SKM-1 (cell line): ENCODE measurements around the gene RSPO3.
"Not testable (repeated sequence)": the region's sequence is repeated elsewhere in the genome, so short reads cannot be mapped to it uniquely, and the experiment has no call there.

Source experiments
- DNase-seq: peaks from one replicate; lab custom pipeline; 2025; ENCODE audit not compliant: unreplicated experiment; lab: John Stamatoyannopoulos, UW

RSPO3 gene

GRCh38 chr6:127200114-127200513 is 81.6 kb downstream of the RSPO3 start:
- DNase-seq: no peak

DNA sequence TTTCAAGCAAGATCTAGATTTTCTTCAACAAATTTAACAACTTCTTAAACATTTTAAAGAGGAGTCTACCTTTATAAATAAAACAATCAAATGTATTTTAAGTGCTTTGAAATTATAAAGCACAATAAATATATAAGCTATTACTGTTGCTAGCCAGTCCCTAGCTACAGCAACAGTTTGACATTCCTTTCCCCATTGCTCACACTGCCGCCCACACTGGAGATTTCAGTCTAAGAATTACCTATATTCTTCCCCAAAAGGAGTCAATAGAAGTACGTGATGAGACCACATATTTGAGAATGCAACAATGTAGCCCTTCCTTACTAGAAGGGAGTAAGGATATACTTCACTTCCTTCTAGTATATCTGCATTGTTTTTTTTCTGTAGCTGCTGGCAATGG is 82.8 kb downstream of the RSPO3 start:
- DNase-seq: no peak

- no peak for DNase-seq
These were observed 84.2 kb downstream of the RSPO3 start for GRCh38 chr6:127202676-127203075.

GRCh38 chr6:127204281-127204680 is 85.8 kb downstream of the RSPO3 start:
- peak; percentile 37 for DNase-seq

DNA sequence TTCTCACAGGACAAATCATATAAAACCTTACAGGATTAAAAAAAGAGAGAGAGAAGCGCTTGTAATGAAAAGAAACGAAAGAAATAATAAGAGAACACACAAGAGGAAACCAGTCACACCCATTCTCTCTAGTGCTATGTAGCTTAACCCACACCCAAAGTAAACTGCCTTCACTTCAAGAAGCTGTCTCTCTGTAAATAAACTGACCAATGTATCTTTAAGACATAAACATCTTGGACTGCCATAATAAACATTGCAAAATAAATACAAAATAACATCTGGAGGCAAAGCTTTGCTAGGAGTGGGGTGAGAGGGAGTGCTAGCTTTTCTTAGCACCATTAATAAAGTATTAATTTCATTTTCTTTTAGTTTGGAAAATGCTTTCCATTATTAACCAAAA is 86.6 kb downstream of the RSPO3 start:
- DNase-seq: no peak

DNA sequence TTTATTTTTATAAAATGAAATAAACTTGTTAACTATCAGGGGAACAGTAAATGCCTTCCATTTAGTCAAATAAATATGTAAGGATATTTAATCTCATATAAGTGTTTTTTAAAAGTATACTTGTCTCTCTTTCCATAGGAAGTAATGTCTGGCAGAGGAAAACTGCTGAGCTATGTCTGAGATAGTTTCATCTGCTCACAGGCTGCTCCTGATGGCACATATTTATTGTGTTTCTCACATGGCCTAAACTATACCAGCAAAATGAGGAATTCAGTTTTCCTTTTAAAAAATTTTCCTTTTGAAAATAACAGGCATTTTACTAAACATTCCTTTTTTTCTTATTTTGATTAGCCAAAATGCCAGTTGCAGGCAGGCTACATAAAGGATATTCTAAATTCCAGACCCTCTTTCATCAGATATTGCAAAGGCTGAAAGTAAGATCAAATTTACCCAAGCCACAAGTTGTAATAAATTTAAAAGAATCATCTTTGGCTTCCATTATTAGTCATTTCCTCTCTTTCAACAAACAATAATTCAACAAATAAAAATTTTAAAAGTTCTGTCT is 88.1 kb downstream of the RSPO3 start:
- DNase-seq: no peak

DNA sequence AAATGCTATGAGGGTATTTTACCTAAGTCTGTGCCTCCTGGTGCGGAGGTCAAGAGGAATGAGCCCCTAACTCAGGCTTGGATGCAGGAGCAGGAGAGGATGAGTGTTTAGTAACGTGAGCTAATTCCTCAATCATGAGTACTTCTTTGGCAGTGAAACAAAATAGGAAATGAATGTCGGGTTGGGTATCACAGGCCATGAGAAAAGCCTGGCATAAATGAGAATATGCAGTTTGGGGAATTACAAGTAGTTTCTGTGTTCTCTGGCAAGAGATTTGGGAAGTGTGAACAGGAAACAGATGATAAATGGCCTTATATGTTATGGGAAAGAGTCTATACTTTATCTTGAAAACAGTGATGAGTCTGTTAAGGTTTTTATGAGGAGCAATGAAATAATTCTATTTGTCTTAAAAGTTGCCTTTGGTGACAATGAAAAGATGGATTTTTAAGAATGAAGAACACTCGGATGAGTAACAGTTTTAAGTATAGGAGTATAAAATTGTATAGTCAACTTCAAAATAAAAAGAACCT is 89.2 kb downstream of the RSPO3 start:
- no peak for DNase-seq

DNA sequence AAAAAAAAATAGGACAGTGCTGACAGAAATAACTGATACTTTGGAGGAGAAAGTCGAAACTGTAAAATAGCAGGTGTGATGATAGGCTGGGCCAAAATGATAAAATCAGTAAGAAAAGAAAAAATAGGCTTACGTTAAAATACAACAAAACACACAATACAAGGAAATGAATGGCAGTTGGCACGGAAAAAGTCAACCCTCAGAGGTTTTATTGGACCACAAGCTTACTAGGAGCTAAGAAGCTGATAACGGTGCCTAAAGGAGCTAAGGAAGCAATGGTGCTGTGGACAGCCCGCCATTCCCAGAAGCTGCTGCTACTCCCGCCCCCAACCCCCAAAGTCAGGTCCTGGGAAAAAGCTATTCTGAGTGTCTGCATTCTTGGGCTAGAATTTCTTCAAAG is 92.3 kb downstream of the RSPO3 start:
- no peak for DNase-seq

- no peak for DNase-seq
These were observed 93.9 kb downstream of the RSPO3 start for GRCh38 chr6:127212376-127212775.

DNA sequence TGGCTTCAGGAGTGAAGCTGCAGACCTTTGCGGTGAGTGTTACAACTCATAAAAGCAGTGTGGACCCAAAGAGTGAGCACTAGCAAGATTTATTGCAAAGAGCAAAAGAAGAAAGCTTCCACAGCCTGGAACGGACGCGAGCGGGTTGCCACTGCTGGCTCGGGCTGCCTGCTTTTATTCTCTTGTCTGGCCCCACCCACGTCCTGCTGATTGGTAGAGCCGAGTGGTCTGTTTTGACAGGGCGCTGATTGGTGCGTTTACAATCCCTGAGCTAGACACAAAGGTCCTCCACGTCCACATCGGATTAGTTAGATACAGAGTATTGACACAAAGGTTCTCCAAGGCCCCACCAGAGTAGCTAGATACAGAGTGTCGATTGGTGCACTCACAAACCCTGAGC is 95.6 kb downstream of the RSPO3 start:
- not testable (repeated sequence) for DNase-seq

GRCh38 chr6:127214531-127214930 is 96.1 kb downstream of the RSPO3 start:
- DNase-seq: not testable (repeated sequence)

- no peak for DNase-seq
These were observed 97.5 kb downstream of the RSPO3 start for GRCh38 chr6:127215931-127216330.

DNA sequence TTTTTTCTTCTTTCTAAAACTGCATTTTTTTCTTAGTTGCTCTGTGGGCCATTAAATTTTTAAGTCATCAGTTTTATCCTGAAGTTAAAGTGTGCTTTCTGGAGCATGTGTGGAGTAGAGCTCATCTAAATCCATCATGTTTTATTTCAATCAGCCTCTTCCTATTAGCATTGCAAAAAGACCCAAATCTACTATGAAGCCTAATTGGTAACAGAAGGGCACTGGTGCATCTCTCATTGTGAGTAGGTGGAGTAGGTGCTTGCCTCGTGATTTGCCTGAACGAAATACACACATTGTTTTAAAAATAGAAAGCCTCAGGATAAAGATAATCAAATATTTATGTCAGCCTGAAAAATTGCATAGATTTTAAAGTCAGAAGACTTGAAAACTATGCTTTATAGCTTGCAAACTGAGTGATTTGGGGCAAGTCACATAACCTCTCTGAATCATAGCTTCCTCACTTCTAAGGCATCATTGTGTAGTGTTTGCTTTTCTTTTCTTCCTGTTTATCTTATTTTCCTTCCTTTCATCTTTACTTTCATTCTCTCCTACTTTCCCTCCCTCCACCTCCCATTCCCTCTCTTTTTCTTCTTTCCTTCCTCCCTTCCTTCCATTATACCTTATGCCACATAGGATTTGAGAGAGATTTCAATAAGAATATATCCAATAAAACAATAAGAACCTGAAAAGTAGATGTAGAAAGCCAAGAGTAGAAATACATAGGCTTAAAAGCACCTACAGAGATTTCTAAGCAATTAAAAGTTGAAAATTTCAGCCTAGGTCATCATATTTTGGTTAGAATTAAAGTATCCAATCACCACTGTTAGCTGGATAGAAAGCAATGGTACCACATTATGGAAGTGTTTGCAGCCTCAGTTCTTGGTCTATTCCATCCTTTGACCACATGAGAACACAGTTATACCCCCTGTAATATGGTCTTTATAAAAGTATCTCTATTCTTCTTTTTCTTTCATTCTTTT is 98.6 kb downstream of the RSPO3 start:
- no peak for DNase-seq

- no peak for DNase-seq
These were observed 101.4 kb downstream of the RSPO3 start for GRCh38 chr6:127219869-127220268.

- DNase-seq: no peak
These were observed 102.7 kb downstream of the RSPO3 start for GRCh38 chr6:127221201-127221600.

GRCh38 chr6:127222418-127222817 is 103.9 kb downstream of the RSPO3 start:
- no peak for DNase-seq

DNA sequence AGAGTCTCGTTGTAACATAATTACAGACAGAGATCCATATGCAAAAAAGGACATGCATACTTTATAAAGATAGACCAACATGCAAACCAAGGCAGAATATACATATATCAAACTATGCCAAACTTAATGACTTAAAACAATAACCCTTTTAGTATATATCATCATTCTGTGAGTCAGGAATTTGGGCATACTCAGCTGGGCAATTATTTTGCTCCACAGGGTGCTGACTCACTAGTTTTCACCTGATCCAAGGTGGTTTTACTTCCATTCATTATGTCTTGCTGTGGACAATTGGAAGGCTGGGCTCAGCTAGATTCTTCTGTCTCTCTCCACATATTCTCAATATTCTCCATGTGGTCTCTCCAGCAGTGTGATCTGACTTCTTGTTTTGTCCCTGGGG is 107.0 kb downstream of the RSPO3 start:
- no peak for DNase-seq

DNA sequence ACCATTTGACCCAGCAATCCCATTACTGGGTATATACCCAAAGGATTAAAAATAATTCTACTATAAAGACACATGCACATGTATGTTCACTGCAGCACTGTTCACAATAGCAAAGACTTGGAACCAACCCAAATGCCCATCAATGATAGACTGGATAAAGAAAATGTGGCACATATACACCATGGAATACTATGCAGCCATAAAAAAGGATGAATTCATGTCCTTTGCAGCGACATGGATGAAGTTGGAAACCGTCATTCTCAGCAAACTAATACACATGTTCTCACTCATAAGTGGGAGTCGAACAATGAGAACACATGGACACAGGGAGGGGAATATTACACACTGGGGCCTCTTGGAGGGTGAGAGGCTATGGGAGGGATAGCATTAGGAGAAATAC is 115.3 kb downstream of the RSPO3 start:
- DNase-seq: not testable (repeated sequence)

DNA sequence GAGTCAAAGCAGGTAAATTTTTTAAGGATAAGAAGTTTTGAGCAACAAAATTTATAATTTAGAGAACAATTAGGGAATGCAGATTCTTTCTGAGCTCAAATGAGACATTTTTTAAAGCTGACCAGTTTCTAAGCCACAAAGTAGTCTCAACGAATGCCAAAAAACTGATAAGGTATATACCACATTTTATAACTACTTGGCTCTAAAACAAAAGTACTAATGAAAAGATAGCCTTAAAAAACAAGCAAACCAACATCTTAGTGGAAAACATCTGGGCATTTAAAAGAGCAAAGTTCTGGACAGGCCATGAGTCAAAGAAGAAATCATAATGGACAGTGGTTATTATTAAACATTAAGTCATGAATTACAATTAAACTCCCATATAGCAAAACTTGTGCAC is 125.0 kb downstream of the RSPO3 start:
- DNase-seq: no peak
